LNCaP clone FGC (cell line): ENCODE data around the gene BCL2L11.

Experiments used
- DNase-seq: peaks from one replicate; pipeline ENCODE4 v3.0.0-alpha.2; 2011; ENCODE audit warnings: low read depth
- H3K4me3 ChIP-seq: 2 replicates; pipeline ENCODE4 v1.5.1; 2011; ENCODE audit warnings: mild to moderate bottlenecking, low read depth, low read length, control low read depth
- TF ChIP-seq, protein P1 (sequence below): IDR thresholded peaks from 2 replicates; pipeline ENCODE4 v1.5.1; 2012; ENCODE audit warnings: mild to moderate bottlenecking; ENCODE audit not compliant: control insufficient read depth, insufficient read depth; ENCODE audit errors: extremely low read depth

BCL2L11 gene

DNA sequence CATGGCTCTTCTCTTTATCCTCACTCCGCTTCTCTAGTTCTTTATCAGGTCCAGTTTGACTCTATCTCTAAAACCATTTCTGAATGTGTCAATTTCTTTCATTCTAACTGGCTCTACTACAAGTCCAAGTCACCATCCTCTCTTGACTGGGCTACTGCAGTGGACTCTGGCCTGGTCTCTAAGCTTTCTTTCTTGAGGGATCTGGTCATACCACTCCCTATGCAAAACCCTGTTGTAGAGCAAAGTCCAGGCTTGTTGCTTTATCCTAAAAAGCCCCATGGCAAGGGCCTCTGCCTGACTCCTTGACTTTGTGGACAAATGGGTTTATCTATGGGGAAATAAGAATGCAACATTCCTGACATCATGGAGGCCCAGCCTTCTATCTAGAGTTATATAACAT, 87.1 kb downstream of the BCL2L11 start:
- H3K4me3 ChIP-seq = no peak overlapping the region
- DNase-seq = no peak
- TF ChIP-seq, protein P1, sequence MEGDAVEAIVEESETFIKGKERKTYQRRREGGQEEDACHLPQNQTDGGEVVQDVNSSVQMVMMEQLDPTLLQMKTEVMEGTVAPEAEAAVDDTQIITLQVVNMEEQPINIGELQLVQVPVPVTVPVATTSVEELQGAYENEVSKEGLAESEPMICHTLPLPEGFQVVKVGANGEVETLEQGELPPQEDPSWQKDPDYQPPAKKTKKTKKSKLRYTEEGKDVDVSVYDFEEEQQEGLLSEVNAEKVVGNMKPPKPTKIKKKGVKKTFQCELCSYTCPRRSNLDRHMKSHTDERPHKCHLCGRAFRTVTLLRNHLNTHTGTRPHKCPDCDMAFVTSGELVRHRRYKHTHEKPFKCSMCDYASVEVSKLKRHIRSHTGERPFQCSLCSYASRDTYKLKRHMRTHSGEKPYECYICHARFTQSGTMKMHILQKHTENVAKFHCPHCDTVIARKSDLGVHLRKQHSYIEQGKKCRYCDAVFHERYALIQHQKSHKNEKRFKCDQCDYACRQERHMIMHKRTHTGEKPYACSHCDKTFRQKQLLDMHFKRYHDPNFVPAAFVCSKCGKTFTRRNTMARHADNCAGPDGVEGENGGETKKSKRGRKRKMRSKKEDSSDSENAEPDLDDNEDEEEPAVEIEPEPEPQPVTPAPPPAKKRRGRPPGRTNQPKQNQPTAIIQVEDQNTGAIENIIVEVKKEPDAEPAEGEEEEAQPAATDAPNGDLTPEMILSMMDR = no peak

DNA sequence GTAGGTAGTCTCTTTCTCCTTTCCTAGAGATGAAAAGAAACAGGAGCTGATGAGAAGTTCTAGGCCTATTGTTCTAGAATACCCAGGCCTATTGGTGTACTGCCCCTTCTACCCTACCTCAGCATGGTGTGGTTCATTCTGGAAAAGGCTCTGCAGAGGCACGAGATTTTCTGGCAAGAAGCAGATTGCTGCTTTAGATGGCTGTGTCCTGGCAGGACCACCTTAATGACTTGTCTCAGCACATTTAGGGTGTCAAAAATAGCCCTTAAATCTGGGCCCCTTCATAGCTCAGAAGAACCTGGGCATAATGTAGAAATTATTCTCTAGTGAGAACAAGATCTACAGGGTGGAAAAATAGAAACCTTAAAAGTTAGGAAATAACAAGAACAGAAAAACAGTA, 87.9 kb downstream of the BCL2L11 start:
- H3K4me3 ChIP-seq = no peak overlapping the region
- TF ChIP-seq, protein P1 = no peak
- no peak for DNase-seq

DNA sequence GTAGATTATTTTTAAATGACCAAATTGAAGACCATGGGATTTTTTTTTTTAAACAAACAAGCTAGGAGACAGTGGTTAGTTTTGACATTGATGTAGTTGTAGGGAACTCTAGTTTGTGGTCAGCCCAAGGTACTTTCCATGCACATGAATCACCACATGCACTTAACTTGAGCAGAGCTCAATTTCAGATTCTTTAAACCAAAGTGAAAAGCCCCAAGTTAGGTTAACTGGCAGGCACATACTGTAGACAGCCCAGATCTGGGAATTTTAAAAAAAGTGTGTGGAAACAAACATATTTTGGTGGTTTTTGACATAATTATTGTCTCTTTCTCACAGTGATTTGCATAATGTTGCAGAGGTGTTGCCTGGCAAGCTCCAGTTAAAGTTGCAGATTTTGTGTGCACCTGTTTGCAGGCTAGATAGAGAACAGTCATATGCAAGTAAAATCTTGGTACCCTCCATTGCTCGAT, 88.4 kb downstream of the BCL2L11 start:
- no peak overlapping the region for H3K4me3 ChIP-seq
- no peak for DNase-seq
- TF ChIP-seq, protein P1 = no peak

DNA sequence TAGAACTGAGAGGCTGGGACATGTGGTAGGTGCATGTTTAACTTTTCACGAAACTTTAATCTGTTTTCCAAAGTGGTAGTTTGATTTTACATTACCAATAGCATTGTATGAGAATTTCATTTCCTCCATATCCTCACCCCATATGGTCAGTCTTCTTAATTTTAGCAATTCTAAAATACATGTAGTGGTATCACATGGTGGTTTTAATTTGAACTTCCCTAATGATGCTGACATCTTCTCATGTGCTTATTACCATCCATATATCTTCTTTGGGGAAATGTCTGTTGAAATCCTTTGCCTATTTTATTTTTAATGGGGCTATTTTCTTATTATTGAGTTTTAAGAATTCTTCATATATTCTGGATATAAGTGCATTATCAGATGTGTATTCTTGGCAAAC, 89.3 kb downstream of the BCL2L11 start:
- DNase-seq = no peak
- TF ChIP-seq, protein P1 = no peak
- no peak overlapping the region for H3K4me3 ChIP-seq

DNA sequence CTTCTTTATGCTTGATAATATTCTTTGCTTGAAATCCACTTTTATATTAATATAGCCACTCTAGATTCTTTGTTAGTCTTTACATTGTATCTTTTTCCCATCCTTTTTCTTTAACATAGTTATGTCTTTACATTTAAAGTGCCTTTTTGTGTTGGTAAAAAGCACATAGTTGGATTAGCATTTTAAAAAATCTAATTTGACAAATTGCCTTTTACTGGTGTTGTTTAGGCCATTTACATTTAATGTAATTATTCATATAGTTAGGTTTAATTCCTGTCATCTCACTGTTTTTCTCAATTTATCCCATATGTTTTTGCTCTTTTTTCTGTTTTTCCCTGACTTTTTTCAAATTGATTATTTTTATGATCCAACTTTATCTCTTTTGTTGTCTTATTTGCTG, 93.2 kb downstream of the BCL2L11 start:
- TF ChIP-seq, protein P1 = no peak
- no peak overlapping the region for H3K4me3 ChIP-seq
- no peak for DNase-seq

DNA sequence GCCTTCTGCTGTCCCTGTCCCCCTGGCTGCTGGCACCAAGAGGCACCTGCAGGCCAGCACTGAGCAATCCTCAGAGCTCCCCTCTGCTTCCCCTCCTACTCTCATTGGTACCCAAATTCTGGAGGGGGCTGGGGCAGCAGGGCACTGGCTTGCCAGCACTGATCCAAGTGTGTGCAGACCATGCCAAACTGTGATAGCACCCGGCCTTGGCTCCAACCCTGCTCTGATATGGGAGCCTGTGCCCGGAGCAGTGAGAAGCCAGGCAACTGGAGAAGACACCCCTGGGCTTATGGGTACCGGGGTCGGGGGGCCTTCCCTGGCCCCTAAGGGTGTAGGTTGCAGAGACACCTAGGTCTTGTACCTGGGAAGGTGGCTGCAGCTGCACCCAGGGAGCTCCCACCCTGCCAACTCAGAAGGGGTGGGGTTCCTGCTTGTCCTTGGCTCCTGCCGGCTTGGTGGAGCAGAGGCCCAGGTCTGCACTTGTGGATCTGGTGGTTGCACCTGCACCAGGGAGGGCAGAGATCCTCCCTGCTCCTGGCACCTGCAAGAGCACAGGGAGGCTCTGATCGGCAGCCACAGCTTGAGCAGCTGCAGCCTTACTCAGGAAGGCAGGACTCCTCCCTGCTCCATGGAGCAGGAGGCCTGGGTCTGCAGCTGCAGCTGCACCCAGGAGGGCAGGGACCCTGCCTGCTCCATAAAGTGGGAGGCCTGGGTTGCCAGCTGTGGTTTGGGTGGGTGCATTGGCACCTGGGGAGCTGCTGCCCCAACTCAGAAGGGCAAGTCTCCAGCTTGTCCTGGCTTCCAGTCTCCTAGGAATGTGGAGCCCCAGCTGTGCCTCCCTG, 96.3 kb downstream of the BCL2L11 start:
- DNase-seq = no peak
- TF ChIP-seq, protein P1 = no peak
- no peak overlapping the region for H3K4me3 ChIP-seq
